SU-DHL-6 (cell line): ENCODE measurements around the gene RNF114.

ENCODE experiments used
- EZH2phosphoT487 ChIP-seq: fragments of 200-600 bp; sonication (generic), shearing (Covaris generic); conservative IDR thresholded peaks from 2 replicates; pipeline ENCODE4 v1.6.1; 2018; ENCODE audit warnings: mild to moderate bottlenecking, antibody characterized with exemption, low read length, moderate library complexity, mixed read lengths
- TF ChIP-seq, protein P1 (sequence below): fragments of 200-600 bp; sonication (generic); IDR thresholded peaks from one replicate; pipeline ENCODE4 v1.5.1; 2017; ENCODE audit warnings: antibody characterized with exemption, mild to moderate bottlenecking, low read length, moderate library complexity; ENCODE audit not compliant: insufficient read depth, poor library complexity, severe bottlenecking

DNA sequence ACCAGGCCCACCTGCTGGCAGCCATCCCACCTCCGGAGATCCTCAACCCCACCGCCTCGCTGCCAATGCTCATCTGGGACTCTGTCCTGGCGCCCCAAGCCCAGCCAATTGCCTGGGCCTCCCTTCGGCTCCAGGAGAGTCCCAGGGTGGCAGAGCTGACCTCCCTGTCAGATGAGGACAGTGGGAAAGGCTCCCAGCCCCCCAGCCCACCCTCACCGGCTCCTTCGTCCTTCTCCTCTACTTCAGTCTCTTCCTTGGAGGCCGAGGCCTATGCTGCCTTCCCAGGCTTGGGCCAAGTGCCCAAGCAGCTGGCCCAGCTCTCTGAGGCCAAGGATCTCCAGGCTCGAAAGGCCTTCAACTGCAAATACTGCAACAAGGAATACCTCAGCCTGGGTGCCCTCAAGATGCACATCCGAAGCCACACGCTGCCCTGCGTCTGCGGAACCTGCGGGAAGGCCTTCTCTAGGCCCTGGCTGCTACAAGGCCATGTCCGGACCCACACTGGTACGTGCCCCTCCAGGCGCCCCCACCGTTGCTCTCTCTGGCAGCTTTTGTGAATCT is 47.7 kb downstream of the RNF114 start:
- TF ChIP-seq, protein P1, sequence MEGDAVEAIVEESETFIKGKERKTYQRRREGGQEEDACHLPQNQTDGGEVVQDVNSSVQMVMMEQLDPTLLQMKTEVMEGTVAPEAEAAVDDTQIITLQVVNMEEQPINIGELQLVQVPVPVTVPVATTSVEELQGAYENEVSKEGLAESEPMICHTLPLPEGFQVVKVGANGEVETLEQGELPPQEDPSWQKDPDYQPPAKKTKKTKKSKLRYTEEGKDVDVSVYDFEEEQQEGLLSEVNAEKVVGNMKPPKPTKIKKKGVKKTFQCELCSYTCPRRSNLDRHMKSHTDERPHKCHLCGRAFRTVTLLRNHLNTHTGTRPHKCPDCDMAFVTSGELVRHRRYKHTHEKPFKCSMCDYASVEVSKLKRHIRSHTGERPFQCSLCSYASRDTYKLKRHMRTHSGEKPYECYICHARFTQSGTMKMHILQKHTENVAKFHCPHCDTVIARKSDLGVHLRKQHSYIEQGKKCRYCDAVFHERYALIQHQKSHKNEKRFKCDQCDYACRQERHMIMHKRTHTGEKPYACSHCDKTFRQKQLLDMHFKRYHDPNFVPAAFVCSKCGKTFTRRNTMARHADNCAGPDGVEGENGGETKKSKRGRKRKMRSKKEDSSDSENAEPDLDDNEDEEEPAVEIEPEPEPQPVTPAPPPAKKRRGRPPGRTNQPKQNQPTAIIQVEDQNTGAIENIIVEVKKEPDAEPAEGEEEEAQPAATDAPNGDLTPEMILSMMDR: no peak
- TF ChIP-seq EZH2phosphoT487: no peak
